ENCODE measurements around the gene C2orf92.
A peak's percentile ranks its signal among the peaks of the same experiment; 100 is the strongest.

Gene C2orf92

DNA sequence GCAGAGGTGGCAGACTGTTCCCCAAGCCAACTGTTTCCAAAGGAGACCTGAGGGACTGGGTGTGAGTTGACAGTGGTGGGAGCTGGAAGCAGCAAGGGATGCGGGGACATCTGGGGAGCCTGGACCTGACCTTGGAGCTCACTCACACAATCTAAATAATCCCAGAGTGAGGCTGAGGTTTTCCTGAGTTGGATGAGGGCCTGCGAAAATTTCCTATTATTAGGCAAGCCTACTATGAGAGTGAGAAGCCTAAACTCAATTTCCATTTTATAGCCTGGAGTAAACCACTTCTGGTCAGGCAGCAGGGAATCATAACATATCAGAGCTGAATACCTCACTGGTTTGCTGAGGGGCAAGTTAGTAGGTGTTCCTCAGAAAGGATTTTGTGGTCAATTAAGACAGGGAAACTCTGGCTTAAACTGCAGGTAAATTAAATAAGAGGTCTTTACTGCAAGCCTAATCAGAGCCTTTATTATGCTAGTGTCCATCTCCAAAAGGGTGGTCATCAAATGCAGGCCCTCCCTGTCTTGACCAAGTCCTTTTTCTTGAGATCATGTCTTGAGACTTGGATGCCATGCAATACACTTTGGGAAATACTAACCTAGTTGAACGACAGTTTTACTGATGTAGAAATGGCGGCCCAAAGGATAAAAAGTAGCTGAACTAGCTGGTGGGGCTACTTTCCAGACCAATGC lies 25.3 kb upstream of the C2orf92 start:
- H3K4me2 ChIP-seq (ENCODE audit: low read length), result no peak overlapping the region
- no peak overlapping the region for H3K27ac ChIP-seq (ENCODE audit: low read depth, low read length)
- no peaks in the 10 kb centered on the region for H3K27me3 ChIP-seq (ENCODE audit: control insufficient read depth, low read length)
- no peak overlapping the region; the same call in 1 of the 2 replicates for H3K4me3 ChIP-seq (ENCODE audit: low read length)
- no peaks in the 10 kb centered on the region for H3F3A ChIP-seq (ENCODE audit: control insufficient read depth, insufficient read depth)
- H4K20me1 ChIP-seq (ENCODE audit: control insufficient read depth, insufficient read depth, low read depth, low read length), result no peaks in the 10 kb centered on the region
- H3K36me3 ChIP-seq (ENCODE audit: control insufficient read depth, low read length), result peaks cover 29% of the 10 kb centered on the region
- no peaks in the 10 kb centered on the region for H3K9me2 ChIP-seq (replicated peaks; ENCODE audit: control insufficient read depth, low read length)
- peaks cover 20% of the 10 kb centered on the region for H3K4me1 ChIP-seq (ENCODE audit: control insufficient read depth, low read length)
- TF ChIP-seq, protein P1, sequence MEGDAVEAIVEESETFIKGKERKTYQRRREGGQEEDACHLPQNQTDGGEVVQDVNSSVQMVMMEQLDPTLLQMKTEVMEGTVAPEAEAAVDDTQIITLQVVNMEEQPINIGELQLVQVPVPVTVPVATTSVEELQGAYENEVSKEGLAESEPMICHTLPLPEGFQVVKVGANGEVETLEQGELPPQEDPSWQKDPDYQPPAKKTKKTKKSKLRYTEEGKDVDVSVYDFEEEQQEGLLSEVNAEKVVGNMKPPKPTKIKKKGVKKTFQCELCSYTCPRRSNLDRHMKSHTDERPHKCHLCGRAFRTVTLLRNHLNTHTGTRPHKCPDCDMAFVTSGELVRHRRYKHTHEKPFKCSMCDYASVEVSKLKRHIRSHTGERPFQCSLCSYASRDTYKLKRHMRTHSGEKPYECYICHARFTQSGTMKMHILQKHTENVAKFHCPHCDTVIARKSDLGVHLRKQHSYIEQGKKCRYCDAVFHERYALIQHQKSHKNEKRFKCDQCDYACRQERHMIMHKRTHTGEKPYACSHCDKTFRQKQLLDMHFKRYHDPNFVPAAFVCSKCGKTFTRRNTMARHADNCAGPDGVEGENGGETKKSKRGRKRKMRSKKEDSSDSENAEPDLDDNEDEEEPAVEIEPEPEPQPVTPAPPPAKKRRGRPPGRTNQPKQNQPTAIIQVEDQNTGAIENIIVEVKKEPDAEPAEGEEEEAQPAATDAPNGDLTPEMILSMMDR (IDR thresholded peaks at IDR 0.05; ENCODE audit: low read depth, low read length, poor library complexity, severe bottlenecking), result no peak
- no peak for TF ChIP-seq EZH2phosphoT487 (IDR thresholded peaks at IDR 0.05; ENCODE audit: borderline replicate concordance, low read length)
- H3K9me3 ChIP-seq (ENCODE audit: control insufficient read depth, insufficient read depth, low read length), result no peaks in the 10 kb centered on the region
- H3K79me2 ChIP-seq (ENCODE audit: control insufficient read depth, low read length), result peaks cover 25% of the 10 kb centered on the region

DNA sequence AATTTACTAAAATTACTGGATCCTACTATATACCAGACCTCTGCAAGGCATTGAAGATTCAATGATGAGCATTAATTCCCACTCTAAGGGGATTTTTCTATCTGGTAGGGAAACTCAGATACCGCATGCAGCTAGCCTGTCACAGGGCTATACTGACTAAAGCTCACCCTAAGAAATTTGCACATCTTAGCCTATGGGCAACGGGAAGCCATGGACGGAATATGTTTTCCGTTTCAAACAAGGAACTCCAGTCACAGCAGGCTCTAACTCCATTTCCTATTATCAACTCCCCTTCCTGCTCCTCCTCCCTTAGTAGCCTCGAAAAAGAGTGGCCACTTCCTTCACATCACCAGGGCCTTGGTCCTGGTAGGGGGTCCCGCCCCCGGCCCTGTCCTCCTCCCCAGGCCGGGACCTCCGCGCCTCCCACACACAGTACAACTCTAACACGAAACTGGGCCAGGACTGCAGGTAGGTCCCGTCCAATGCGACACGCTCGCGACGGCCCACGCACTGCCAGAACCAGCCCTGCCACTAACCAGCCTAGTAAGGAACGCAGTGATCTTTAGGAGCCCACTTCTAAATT lies 24.3 kb upstream of the C2orf92 start:
- Histone ChIP-seq H3K27ac (ENCODE audit: low read depth, low read length) (peak overlapping the region; percentile 48), H3K4me1 (ENCODE audit: control insufficient read depth, low read length) (peaks cover 20% of the 10 kb centered on the region), H3K9me3 (ENCODE audit: control insufficient read depth, insufficient read depth, low read length) (no peaks in the 10 kb centered on the region), H3K9me2 (replicated peaks; ENCODE audit: control insufficient read depth, low read length) (no peaks in the 10 kb centered on the region), H3K79me2 (ENCODE audit: control insufficient read depth, low read length) (peaks cover 25% of the 10 kb centered on the region), H3K27me3 (ENCODE audit: control insufficient read depth, low read length) (no peaks in the 10 kb centered on the region), H3F3A (ENCODE audit: control insufficient read depth, insufficient read depth) (no peaks in the 10 kb centered on the region), H4K20me1 (ENCODE audit: control insufficient read depth, insufficient read depth, low read depth, low read length) (no peaks in the 10 kb centered on the region), H3K36me3 (ENCODE audit: control insufficient read depth, low read length) (peaks cover 37% of the 10 kb centered on the region), H3K4me3 (ENCODE audit: low read length) (peak overlapping the region; percentile 100), H3K4me2 (ENCODE audit: low read length) (peak overlapping the region; percentile 98)
- TF ChIP-seq, protein P1 (IDR thresholded peaks at IDR 0.05; ENCODE audit: low read depth, low read length, poor library complexity, severe bottlenecking), result no peak
- TF ChIP-seq EZH2phosphoT487 (IDR thresholded peaks at IDR 0.05; ENCODE audit: borderline replicate concordance, low read length), result no peak

DNA sequence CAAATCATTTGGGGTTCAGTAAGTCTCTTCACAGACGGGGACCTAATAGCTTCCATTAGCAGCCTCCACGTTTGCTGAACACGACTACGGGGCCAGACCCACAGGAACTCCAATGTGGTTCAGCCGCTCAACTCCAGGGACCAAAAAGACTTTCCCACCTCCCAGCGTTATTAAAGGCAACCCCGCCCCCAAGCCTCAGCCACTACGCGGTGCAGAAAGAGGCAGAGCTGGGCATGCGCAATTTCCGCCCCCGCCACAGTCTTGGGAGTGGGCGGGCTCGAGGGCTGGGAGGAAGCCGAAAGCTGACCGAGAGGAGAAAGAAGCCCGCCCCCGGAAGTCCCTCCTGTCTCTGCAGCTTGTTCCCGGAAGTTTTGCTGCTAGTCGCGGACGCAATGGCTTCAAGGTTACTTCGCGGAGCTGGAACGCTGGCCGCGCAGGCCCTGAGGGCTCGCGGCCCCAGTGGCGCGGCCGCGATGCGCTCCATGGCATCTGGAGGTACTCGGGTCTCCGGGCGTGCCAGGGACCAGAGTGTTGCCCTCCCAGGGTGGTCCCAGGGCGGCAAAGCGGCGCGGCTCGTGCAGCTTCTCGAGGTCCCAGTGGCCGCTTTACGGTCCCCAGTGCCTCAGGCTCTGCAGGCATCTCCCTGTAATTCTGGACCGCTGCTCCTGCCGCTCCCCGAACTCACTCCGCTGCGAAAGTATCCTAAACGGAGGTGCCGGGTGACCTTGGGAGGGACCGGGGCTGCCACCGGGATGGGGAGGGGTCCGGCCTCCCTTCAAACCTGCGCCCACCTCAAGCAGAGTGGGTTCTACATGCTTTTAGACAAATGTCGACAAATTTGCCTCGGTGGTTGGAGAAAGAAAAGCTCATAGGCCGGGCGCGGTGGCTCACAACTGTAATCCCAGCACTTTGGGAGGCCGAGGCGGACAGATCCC lies 23.6 kb upstream of the C2orf92 start, which contains the start of gene COX5B:
TSS of gene COX5B (plus strand) at position 368 of the 935 bp plus-strand sequence. CDS start at position 393, 25 bp downstream.
- H3K36me3 ChIP-seq (ENCODE audit: control insufficient read depth, low read length), result peaks cover 42% of the 10 kb centered on the region

More for the DNA sequence above, 23.6 kb upstream of the C2orf92 start, which contains the start of gene COX5B:
- peaks cover 20% of the 10 kb centered on the region for H3K4me1 ChIP-seq (ENCODE audit: control insufficient read depth, low read length)
- H3K9me2 ChIP-seq (replicated peaks; ENCODE audit: control insufficient read depth, low read length), result no peaks in the 10 kb centered on the region
- no peaks in the 10 kb centered on the region for H4K20me1 ChIP-seq (ENCODE audit: control insufficient read depth, insufficient read depth, low read depth, low read length)
- peak within 1 kb of the TSS; percentile 100 for H3K4me3 ChIP-seq (ENCODE audit: low read length)
- peaks cover 25% of the 10 kb centered on the region for H3K79me2 ChIP-seq (ENCODE audit: control insufficient read depth, low read length)
- H3K9me3 ChIP-seq (ENCODE audit: control insufficient read depth, insufficient read depth, low read length), result no peaks in the 10 kb centered on the region
- TF ChIP-seq, protein P1 (IDR thresholded peaks at IDR 0.05; ENCODE audit: low read depth, low read length, poor library complexity, severe bottlenecking), result no peak
- no peak for TF ChIP-seq EZH2phosphoT487 (IDR thresholded peaks at IDR 0.05; ENCODE audit: borderline replicate concordance, low read length)
- H3K27me3 ChIP-seq (ENCODE audit: control insufficient read depth, low read length), result no peaks in the 10 kb centered on the region
- H3K4me2 ChIP-seq (ENCODE audit: low read length), result peak within 1 kb of the TSS; percentile 98
- peak within 1 kb of the TSS; percentile 48 for H3K27ac ChIP-seq (ENCODE audit: low read depth, low read length)
- H3F3A ChIP-seq (ENCODE audit: control insufficient read depth, insufficient read depth), result peaks cover 6% of the 10 kb centered on the region
